Astrocyte (in vitro differentiated cells and primary cell): ENCODE data around the gene TXNDC17.

Source experiments
- EZH2 ChIP-seq: IDR thresholded peaks from 2 replicates; pipeline ENCODE4 v1.6.1; 2012; ENCODE audit warnings: mild to moderate bottlenecking, low read length, inconsistent platforms; ENCODE audit not compliant: insufficient read depth
- TF ChIP-seq, protein P1 (sequence below): IDR thresholded peaks from 2 replicates; pipeline ENCODE4 v1.5.1; 2011; ENCODE audit warnings: low read depth, mild to moderate bottlenecking, inconsistent platforms, low read length, moderate library complexity; ENCODE audit not compliant: insufficient read depth

- TF ChIP-seq, protein P1, sequence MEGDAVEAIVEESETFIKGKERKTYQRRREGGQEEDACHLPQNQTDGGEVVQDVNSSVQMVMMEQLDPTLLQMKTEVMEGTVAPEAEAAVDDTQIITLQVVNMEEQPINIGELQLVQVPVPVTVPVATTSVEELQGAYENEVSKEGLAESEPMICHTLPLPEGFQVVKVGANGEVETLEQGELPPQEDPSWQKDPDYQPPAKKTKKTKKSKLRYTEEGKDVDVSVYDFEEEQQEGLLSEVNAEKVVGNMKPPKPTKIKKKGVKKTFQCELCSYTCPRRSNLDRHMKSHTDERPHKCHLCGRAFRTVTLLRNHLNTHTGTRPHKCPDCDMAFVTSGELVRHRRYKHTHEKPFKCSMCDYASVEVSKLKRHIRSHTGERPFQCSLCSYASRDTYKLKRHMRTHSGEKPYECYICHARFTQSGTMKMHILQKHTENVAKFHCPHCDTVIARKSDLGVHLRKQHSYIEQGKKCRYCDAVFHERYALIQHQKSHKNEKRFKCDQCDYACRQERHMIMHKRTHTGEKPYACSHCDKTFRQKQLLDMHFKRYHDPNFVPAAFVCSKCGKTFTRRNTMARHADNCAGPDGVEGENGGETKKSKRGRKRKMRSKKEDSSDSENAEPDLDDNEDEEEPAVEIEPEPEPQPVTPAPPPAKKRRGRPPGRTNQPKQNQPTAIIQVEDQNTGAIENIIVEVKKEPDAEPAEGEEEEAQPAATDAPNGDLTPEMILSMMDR = no peak
- no peak for TF ChIP-seq EZH2
These were observed 4.0 kb upstream of the TXNDC17 start for GRCh38 chr17:6636616-6637457.
